ENCODE results near the gene MEAK7. TPM values are rescaled to one million over a fixed set of nuclear protein-coding genes. Genes with fewer than 3 reads are reported as not detected.

MEAK7 gene
- total RNA-seq, 1 experiment from 2014 or later = 21.5 TPM

DNA sequence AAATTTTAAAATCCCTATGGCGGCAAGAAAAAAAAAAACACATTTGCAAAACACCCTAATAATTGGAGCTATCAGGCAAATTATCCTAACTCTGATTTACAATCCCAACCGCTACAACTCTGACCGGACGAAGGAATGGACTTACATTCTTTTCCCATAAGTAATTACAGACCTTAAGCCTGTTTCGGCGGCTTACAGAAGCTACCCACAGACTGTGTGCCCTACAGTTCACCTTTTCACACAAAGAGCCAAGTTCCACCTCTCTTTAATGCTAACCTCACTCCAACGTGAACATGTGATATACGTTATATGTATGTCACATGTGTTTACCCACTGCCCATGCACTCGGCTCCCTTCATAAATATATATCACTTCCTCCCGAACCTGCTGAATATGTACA lies 8.7 kb upstream of the MEAK7 start:
- H4K5ac ChIP-seq (ENCODE audit: insufficient read length, low read depth, low read length) = no peak overlapping the region
- WGBS (ENCODE audit: extremely low coverage, insufficient read length, low lambda C conversion rate) = no CpG with 5 or more reads among the region's 10 CpGs
- Mint-ChIP-seq H3K4me3 (no peak overlapping the region), H3K27ac (peak overlapping the region in 1 of 3 experiments; percentile 47; a peak in 2 of 7 replicates), H3K4me1 (peaks cover 28 to 33% of the 10 kb centered on the region in 2 experiments), H3K27me3 (ENCODE audit: low read depth) (peaks cover 2% of the 10 kb centered on the region), H3K36me3 (ENCODE audit: insufficient read depth in 1 of 3, low read depth in 3 of 3) (no peaks in the 10 kb centered on the region), H3K9me3 (no peaks in the 10 kb centered on the region; a peak in 1 of 5 replicates)
- no peak overlapping the region for H2AFZ ChIP-seq (ENCODE audit: low read length)
- H2BK120ac ChIP-seq (ENCODE audit: low read depth, low read length, poor library complexity, severe bottlenecking) = no peak overlapping the region
- H3K4me2 ChIP-seq (ENCODE audit: insufficient read depth, insufficient read length, low read length) = no peak overlapping the region
- H3K14ac ChIP-seq (ENCODE audit: insufficient read depth, low read length) = no peak overlapping the region
- H3K4ac ChIP-seq (ENCODE audit: low read depth, low read length) = no peak overlapping the region
- TF ChIP-seq, protein P1, sequence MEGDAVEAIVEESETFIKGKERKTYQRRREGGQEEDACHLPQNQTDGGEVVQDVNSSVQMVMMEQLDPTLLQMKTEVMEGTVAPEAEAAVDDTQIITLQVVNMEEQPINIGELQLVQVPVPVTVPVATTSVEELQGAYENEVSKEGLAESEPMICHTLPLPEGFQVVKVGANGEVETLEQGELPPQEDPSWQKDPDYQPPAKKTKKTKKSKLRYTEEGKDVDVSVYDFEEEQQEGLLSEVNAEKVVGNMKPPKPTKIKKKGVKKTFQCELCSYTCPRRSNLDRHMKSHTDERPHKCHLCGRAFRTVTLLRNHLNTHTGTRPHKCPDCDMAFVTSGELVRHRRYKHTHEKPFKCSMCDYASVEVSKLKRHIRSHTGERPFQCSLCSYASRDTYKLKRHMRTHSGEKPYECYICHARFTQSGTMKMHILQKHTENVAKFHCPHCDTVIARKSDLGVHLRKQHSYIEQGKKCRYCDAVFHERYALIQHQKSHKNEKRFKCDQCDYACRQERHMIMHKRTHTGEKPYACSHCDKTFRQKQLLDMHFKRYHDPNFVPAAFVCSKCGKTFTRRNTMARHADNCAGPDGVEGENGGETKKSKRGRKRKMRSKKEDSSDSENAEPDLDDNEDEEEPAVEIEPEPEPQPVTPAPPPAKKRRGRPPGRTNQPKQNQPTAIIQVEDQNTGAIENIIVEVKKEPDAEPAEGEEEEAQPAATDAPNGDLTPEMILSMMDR (conservative IDR thresholded peaks at IDR 0.05) = no peak
- no peak overlapping the region for H4K8ac ChIP-seq (replicated peaks; ENCODE audit: insufficient read length, low read depth, low read length)
- H4K20me1 ChIP-seq (ENCODE audit: control insufficient read depth, insufficient read depth, insufficient read length) = no peaks in the 10 kb centered on the region
- no peak overlapping the region for H2AK5ac ChIP-seq (ENCODE audit: insufficient read length, low read length)
- no peaks in the 10 kb centered on the region for H3K23me2 ChIP-seq (ENCODE audit: insufficient read length, low read depth, low read length, poor library complexity, severe bottlenecking)
- H2BK20ac ChIP-seq (ENCODE audit: low read depth, low read length, poor library complexity, severe bottlenecking) = no peak overlapping the region
- H3K79me1 ChIP-seq (ENCODE audit: insufficient read depth, low read depth, low read length, poor library complexity, severe bottlenecking) = no peaks in the 10 kb centered on the region
- no peak overlapping the region for H2BK15ac ChIP-seq (ENCODE audit: low read depth, low read length)
- DNase-seq = no peak
- H3K4me1 ChIP-seq (ENCODE audit: insufficient read depth, low read length) = no peaks in the 10 kb centered on the region; the same call in 1 of the 2 replicates
- no peaks in the 10 kb centered on the region for H3K79me2 ChIP-seq (ENCODE audit: insufficient read depth, low read length)
- no peak overlapping the region for H2BK5ac ChIP-seq (ENCODE audit: insufficient read length, low read length)
- H3K56ac ChIP-seq (ENCODE audit: insufficient read length, low read depth, low read length) = no peak overlapping the region
- no peak overlapping the region for H3T11ph ChIP-seq (ENCODE audit: low read length)
- H3K27me3 ChIP-seq (ENCODE audit: insufficient read depth, low read length) = no peaks in the 10 kb centered on the region
- no peak overlapping the region for H2BK12ac ChIP-seq (ENCODE audit: insufficient read length, low read depth, low read length)
- H4K91ac ChIP-seq (ENCODE audit: insufficient read length, low read depth, low read length) = no peak overlapping the region
- H3K9me3 ChIP-seq (ENCODE audit: control insufficient read depth, low read depth, low read length) = no peaks in the 10 kb centered on the region
- no peak overlapping the region for H3K23ac ChIP-seq (ENCODE audit: insufficient read length, low read depth, low read length)
- H3K27ac ChIP-seq (ENCODE audit: insufficient read length, low read depth, low read length) = no peak overlapping the region
- H3K9ac ChIP-seq (ENCODE audit: extremely low read depth, insufficient read length, low read length) = no peak overlapping the region
- no peak overlapping the region for H3K18ac ChIP-seq (ENCODE audit: insufficient read length, low read depth, low read length)
